Cardiac fibroblast (primary cell): ENCODE measurements around the gene SETBP1.
A peak's percentile ranks its signal among the peaks of the same experiment; 100 is the strongest.

Source experiments
- DNase-seq, 2 donors: peaks; one replicate each; pipeline versions ENCODE4 v3.0.0 to v3.0.0-alpha.2; 2010; ENCODE audit warnings: low read depth in 2 of 2
- H3K4me3 ChIP-seq, 2 donors: replicated peaks in 1 of 2; 1 replicate in 1 of 2; 2 replicates in 1 of 2; pipeline ENCODE4 v1.5.1; 2011; ENCODE audit warnings: low read depth in 2 of 2, low read length in 2 of 2, mild to moderate bottlenecking in 2 of 2, moderate library complexity in 1 of 2
- CTCF ChIP-seq: IDR thresholded peaks from one replicate; pipeline ENCODE4 v1.5.1; 2011; ENCODE audit warnings: low read depth, mild to moderate bottlenecking, low read length, inconsistent platforms

SETBP1 gene

DNA sequence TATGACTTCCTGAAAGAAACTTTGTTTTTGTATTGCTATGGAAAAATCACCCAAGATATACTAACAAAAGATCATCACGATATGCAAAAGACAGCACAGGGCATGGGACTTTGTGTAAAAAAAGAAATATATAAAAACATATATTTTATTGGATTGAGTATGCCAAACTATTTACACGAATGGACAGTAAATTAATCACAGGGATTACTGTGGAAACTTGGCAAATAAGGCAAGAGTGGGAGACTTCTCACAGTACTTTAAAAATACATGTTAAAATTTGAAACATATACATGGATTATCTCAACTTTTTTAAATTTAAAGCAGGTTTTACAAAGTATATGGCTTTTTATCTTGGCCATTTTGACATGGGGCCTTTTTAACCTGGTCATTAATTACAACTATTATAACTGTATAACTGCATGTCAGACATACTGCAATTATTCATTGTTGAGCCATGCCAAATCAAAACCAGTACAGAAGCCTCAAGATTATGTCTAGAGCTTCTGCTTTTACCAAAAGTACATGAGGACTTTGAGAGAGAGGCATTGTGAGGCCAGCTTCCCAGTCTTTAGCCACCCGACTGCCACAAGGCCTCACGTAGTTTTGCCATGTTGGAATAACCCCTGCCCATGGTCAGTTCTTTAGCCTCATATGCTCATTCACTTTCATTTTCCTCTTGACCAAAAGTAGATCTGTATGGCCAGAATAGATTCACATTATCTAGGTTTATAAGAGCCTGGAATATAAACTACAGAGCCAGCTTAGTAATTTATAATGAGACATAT lies 419.8 kb downstream of the SETBP1 start:
- H3K4me3 ChIP-seq = no peak overlapping the region
- no peak for TF ChIP-seq CTCF
- DNase-seq = no peak

- no peak for DNase-seq
- no peak for TF ChIP-seq CTCF
- H3K4me3 ChIP-seq = no peak overlapping the region
Measured at GRCh38 chr18:45102126-45102525, 421.4 kb downstream of the SETBP1 start.

- no peak for TF ChIP-seq CTCF
- DNase-seq = no peak
- H3K4me3 ChIP-seq = no peak overlapping the region
Measured at GRCh38 chr18:45102863-45103262, 422.2 kb downstream of the SETBP1 start.

DNA sequence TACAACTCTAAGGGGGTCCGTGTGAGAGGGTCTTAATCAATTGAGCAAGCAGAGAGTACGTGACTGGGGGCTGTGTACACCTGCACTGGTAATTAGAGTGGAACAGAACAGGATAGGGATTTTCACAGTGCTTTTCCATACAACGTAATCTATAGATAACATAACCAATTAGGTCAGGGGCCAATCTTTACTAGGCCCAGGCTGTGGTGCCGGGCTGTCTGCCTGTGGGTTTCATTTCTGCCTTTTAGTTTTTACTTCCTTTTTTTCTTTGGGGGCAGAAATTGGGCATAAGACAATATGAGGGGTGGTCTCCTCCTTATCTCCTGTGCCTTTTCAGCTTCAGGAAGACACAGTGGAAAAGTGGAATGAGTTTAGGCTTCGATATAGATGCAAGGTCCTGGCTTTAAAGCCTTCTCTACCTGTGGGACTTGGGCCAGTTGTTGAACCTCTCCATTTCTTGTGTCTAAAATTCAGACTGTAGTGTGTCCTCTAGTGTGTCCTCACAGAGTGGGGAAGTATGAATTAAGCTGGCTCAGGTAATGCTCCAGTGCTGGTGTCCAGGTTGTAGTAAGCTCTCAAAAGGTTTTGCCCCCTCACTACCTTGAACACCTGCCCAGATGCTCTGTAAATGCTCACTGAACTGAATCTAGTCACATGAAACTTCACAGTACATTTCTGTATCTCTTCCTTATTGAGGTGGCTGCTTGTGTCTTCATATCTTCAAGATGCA lies 422.8 kb downstream of the SETBP1 start:
- DNase-seq = no peak
- no peak for TF ChIP-seq CTCF
- no peak overlapping the region for H3K4me3 ChIP-seq

DNA sequence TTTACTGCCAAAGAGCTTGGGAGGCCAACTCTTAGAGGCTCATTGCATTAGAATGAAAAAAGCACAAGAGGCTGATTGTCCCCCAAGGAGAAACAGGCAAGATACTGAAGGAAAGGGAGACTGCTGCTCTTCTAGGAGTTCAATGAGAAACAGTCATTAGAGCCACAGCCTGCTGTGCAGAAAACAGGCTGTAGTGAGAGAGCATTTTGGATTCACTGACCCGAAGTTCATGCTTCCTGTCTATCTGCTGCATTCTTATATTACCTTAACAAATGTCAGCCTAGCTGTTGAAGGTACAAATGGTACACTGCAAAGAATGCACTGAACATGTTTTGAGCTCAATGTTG lies 423.3 kb downstream of the SETBP1 start:
- no peak for TF ChIP-seq CTCF
- DNase-seq = no peak
- H3K4me3 ChIP-seq = no peak overlapping the region

- H3K4me3 ChIP-seq = no peak overlapping the region
- TF ChIP-seq CTCF = no peak
- DNase-seq = peak; percentile 50 to 51
Measured at GRCh38 chr18:45106331-45106774, 425.7 kb downstream of the SETBP1 start.
